Neutrophil (primary cell): ENCODE data around the gene GSTO2.

Source experiments
- H3K27ac ChIP-seq: fragments of 200-600 bp; sonication (generic); 2 replicates; pipeline ENCODE4 v1.5.1; 2016; ENCODE audit warnings: mild to moderate bottlenecking, moderate library complexity
- H3K27me3 ChIP-seq: fragments of 200-600 bp; sonication (generic); 2 replicates; pipeline ENCODE4 v1.6.0; 2016; ENCODE audit warnings: mild to moderate bottlenecking
- H3K36me3 ChIP-seq: fragments of 200-600 bp; sonication (generic); 2 replicates; pipeline ENCODE4 v1.5.1; 2017
- H3K4me1 ChIP-seq, 2 experiments: fragments of 200-600 bp in 1 of 2; sonication (generic) in 1 of 2; 1 replicate in 1 of 2; 2 replicates in 1 of 2; pipeline versions ENCODE4 v1.5.1 to v1.6.1; 2013 to 2016; ENCODE audit warnings: low read depth in 1 of 2, low read length in 1 of 2, mild to moderate bottlenecking in 1 of 2, moderate library complexity in 1 of 2; ENCODE audit not compliant: control insufficient read depth in 1 of 2, insufficient read depth in 1 of 2
- H3K4me3 ChIP-seq, 2 experiments: fragments of 200-600 bp in 1 of 2; sonication (generic) in 1 of 2; 1 replicate in 1 of 2; 2 replicates in 1 of 2; pipeline ENCODE4 v1.5.1; 2013 to 2016; ENCODE audit warnings: low read depth in 1 of 2, low read length in 1 of 2, mild to moderate bottlenecking in 1 of 2, moderate library complexity in 1 of 2
- H3K9me3 ChIP-seq: fragments of 200-600 bp; sonication (generic); 2 replicates; pipeline ENCODE4 v1.5.1; 2016
- CTCF ChIP-seq: fragments of 200-600 bp; sonication (generic); IDR thresholded peaks from 2 replicates; pipeline ENCODE4 v1.5.1; 2016; ENCODE audit warnings: antibody characterized with exemption

GSTO2 gene

GRCh38 chr10:104288355-104288754 lies 19.4 kb downstream of the GSTO2 start:
- Histone ChIP-seq H3K4me1 (peaks cover 14 to 18% of the 10 kb centered on the region in 2 experiments), H3K36me3 (no peaks in the 10 kb centered on the region), H3K9me3 (no peaks in the 10 kb centered on the region), H3K27ac (no peak overlapping the region), H3K4me3 (no peak overlapping the region), H3K27me3 (peaks cover 11% of the 10 kb centered on the region)
- no peak for TF ChIP-seq CTCF

- H3K27me3 ChIP-seq, result peaks cover 11% of the 10 kb centered on the region
- TF ChIP-seq CTCF, result peak; percentile 100
- peak overlapping the region; percentile 12 to 47 for H3K4me3 ChIP-seq
- H3K36me3 ChIP-seq, result no peaks in the 10 kb centered on the region
- peaks cover 14 to 18% of the 10 kb centered on the region in 2 experiments for H3K4me1 ChIP-seq
- H3K27ac ChIP-seq, result peak overlapping the region; percentile 73
- no peaks in the 10 kb centered on the region for H3K9me3 ChIP-seq
These were observed 22.5 kb downstream of the GSTO2 start for GRCh38 chr10:104291439-104291951.

GRCh38 chr10:104293011-104293410 lies 24.0 kb downstream of the GSTO2 start:
- Histone ChIP-seq H3K27me3 (peaks cover 11% of the 10 kb centered on the region), H3K4me3 (no peak overlapping the region), H3K9me3 (no peaks in the 10 kb centered on the region), H3K4me1 (peaks cover 14 to 18% of the 10 kb centered on the region in 2 experiments), H3K36me3 (no peaks in the 10 kb centered on the region), H3K27ac (no peak overlapping the region)
- no peak for TF ChIP-seq CTCF

- no peak for TF ChIP-seq CTCF
These were observed 24.9 kb downstream of the GSTO2 start for GRCh38 chr10:104293781-104294321.

GRCh38 chr10:104296687-104297436 lies 27.9 kb downstream of the GSTO2 start:
- Histone ChIP-seq H3K27me3 (no peaks in the 10 kb centered on the region), H3K27ac (no peak overlapping the region)
- TF ChIP-seq CTCF, result no peak

More at GRCh38 chr10:104293781-104294321, 24.9 kb downstream of the GSTO2 start:
- H3K4me3 ChIP-seq, result no peak overlapping the region
- peaks cover 14 to 18% of the 10 kb centered on the region in 2 experiments for H3K4me1 ChIP-seq
- H3K27ac ChIP-seq, result no peak overlapping the region
- H3K36me3 ChIP-seq, result no peaks in the 10 kb centered on the region
- H3K27me3 ChIP-seq, result peaks cover 10% of the 10 kb centered on the region
- no peaks in the 10 kb centered on the region for H3K9me3 ChIP-seq

More at GRCh38 chr10:104296687-104297436, 27.9 kb downstream of the GSTO2 start:
- H3K36me3 ChIP-seq, result no peaks in the 10 kb centered on the region
- H3K9me3 ChIP-seq, result no peaks in the 10 kb centered on the region
- peaks cover 14 to 21% of the 10 kb centered on the region in 2 experiments for H3K4me1 ChIP-seq
- H3K4me3 ChIP-seq, result no peak overlapping the region
